ENCODE results near the gene REEP3. TPM values are rescaled to one million over a fixed set of nuclear protein-coding genes. Genes with fewer than 3 reads are reported as not detected.

The REEP3 gene
- total RNA-seq, 4 donors from 2014 or later: 60.3 to 115 (median 89.2) TPM

DNA sequence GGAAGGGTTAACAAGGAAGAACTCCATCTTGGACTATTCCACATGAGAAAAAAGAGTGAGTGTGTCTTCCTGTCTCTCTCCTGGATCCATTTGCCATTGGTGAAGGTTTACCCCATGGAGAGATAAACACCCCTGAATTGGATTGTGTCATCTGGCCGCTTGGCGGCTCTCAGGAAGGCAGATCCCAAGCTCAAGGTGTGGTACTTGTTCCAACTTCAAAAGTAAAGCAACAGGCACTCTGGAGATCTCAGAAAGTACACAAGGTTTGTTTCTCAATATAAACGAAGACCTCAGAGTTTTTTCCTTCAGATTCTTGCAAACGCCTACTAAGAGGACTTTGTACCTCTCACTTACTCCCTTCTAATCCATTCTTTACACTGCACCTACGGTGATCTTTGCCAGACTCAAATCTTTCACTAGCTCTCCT lies 116.7 kb downstream of the REEP3 start:
- peaks cover 0 to 2% (median 0%) of the 10 kb centered on the region in 4 donors for H3K4me1 ChIP-seq
- H3K27me3 ChIP-seq: no peaks in the 10 kb centered on the region
- H3K4me3 ChIP-seq: no peak overlapping the region
- WGBS: 78% methylated on average over 5 of the region's 5 CpGs
- no peak overlapping the region for H3K27ac ChIP-seq (replicated peaks in 1 of 4)
- TF ChIP-seq EP300 (IDR thresholded peaks at IDR 0.05) (no peak), POLR2AphosphoS5 (IDR thresholded peaks at IDR 0.05) (no peak), POLR2A (IDR thresholded peaks at IDR 0.05; ENCODE audit: low read depth) (no peak)
- TF ChIP-seq, protein P1, sequence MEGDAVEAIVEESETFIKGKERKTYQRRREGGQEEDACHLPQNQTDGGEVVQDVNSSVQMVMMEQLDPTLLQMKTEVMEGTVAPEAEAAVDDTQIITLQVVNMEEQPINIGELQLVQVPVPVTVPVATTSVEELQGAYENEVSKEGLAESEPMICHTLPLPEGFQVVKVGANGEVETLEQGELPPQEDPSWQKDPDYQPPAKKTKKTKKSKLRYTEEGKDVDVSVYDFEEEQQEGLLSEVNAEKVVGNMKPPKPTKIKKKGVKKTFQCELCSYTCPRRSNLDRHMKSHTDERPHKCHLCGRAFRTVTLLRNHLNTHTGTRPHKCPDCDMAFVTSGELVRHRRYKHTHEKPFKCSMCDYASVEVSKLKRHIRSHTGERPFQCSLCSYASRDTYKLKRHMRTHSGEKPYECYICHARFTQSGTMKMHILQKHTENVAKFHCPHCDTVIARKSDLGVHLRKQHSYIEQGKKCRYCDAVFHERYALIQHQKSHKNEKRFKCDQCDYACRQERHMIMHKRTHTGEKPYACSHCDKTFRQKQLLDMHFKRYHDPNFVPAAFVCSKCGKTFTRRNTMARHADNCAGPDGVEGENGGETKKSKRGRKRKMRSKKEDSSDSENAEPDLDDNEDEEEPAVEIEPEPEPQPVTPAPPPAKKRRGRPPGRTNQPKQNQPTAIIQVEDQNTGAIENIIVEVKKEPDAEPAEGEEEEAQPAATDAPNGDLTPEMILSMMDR (IDR thresholded peaks at IDR 0.05): no peak
- H3K36me3 ChIP-seq: no peaks in the 10 kb centered on the region
- no peak for DNase-seq (ENCODE audit: extremely low spot score)
- no peaks in the 10 kb centered on the region for H3K9me3 ChIP-seq
- intact Hi-C loops (cut with DNase I): no loop called here

DNA sequence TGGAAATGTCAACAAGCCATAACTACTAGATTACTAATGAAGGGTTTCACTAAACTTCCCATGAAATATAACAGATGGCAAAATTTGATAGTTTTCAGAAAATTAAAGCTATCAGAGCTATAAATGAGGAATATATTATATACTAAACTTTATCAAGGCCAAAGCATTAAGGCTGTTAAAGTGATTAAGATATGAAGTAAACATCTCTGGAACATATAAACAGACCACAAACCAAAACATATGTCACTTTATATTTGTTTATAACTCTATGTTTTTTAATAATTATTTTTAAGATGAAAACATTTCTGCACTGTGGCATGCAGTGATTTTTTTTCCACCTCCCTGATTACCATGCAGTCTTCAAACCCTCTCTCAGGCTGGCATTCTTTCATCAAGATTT lies 120.2 kb downstream of the REEP3 start:
- Histone ChIP-seq H3K27ac (replicated peaks in 1 of 4) (no peak overlapping the region), H3K27me3 (no peaks in the 10 kb centered on the region), H3K36me3 (no peaks in the 10 kb centered on the region), H3K9me3 (no peaks in the 10 kb centered on the region), H3K4me3 (no peak overlapping the region), H3K4me1 (peaks cover 0 to 9% (median 0%) of the 10 kb centered on the region in 4 donors)
- intact Hi-C loops (cut with DNase I): no loop called here
- no peak for DNase-seq (ENCODE audit: extremely low spot score)
- TF ChIP-seq EP300 (IDR thresholded peaks at IDR 0.05) (no peak), POLR2A (IDR thresholded peaks at IDR 0.05; ENCODE audit: low read depth) (no peak), POLR2AphosphoS5 (IDR thresholded peaks at IDR 0.05) (no peak)
- TF ChIP-seq, protein P1 (IDR thresholded peaks at IDR 0.05): no peak

DNA sequence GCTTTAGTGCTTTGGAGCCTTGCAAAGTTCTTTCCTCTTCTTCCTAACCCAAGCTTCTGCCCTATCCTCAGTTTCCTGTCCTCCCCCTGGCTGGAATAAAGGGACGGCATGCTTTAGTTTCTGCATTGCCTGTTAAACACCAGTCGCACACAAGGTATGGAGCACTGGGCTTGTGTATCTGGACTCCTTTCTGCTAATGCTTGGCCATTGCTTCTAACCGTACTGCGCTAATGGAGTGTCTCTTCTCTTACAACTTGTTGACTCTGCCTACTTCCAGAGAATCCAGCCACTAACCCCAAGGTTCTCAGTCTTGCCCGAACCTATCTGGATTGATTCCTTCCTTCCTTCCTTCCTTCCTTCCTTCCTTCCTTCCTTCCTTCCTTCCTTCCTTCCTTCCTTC lies 120.6 kb downstream of the REEP3 start:
- WGBS: 91% methylated on average over 5 of the region's 5 CpGs
- intact Hi-C loops (cut with DNase I): no loop called here
- Histone ChIP-seq H3K4me1 (peaks cover 0 to 9% (median 0%) of the 10 kb centered on the region in 4 donors), H3K9me3 (no peaks in the 10 kb centered on the region), H3K27ac (replicated peaks in 1 of 4) (no peak overlapping the region), H3K27me3 (no peaks in the 10 kb centered on the region), H3K36me3 (no peaks in the 10 kb centered on the region), H3K4me3 (no peak overlapping the region)
- no peak for DNase-seq (ENCODE audit: extremely low spot score)
- TF ChIP-seq EP300 (IDR thresholded peaks at IDR 0.05): no peak
- no peak for TF ChIP-seq POLR2AphosphoS5 (IDR thresholded peaks at IDR 0.05)
- no peak for TF ChIP-seq POLR2A (IDR thresholded peaks at IDR 0.05; ENCODE audit: low read depth)
- TF ChIP-seq, protein P1 (IDR thresholded peaks at IDR 0.05): no peak

DNA sequence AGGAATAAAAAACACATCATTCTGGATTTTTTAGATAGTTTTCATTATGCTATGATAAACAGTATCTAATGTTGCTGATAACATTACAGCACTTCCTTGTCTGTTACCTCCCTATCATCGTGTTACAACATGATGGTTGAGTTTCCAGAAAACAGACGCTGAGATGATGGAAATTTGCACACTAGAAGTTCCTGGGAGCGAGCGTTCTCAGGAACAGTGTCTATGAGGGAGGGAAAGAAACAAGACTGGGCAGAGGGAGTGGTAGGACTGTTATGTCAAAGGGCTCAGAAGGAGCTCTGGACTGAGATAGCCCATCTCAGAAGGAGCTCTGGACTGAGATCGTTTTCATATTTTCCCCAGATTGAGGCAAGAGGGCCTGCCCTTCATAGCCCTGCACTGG lies 121.6 kb downstream of the REEP3 start:
- WGBS: 90% methylated on average over 5 of the region's 5 CpGs
- intact Hi-C loops (cut with DNase I): no loop called here
- H3K27ac ChIP-seq (replicated peaks in 1 of 4): peak overlapping the region in 1 of 4 donors; percentile 8

More for the DNA sequence above, 121.6 kb downstream of the REEP3 start:
- no peak overlapping the region for H3K4me3 ChIP-seq
- no peak for DNase-seq (ENCODE audit: extremely low spot score)
- peaks cover 0 to 9% (median 0%) of the 10 kb centered on the region in 4 donors for H3K4me1 ChIP-seq
- H3K27me3 ChIP-seq: no peaks in the 10 kb centered on the region
- no peaks in the 10 kb centered on the region for H3K36me3 ChIP-seq
- H3K9me3 ChIP-seq: no peaks in the 10 kb centered on the region
- TF ChIP-seq POLR2A (IDR thresholded peaks at IDR 0.05; ENCODE audit: low read depth): no peak
- TF ChIP-seq, protein P1 (IDR thresholded peaks at IDR 0.05): no peak
- TF ChIP-seq POLR2AphosphoS5 (IDR thresholded peaks at IDR 0.05): no peak
- TF ChIP-seq EP300 (IDR thresholded peaks at IDR 0.05): no peak

Measured in esophagus muscularis mucosa (tissue), 4 donors.